HG02610 (cell line): ENCODE results near the gene RFX1.
"Not testable (repeated sequence)": the region's sequence is repeated elsewhere in the genome, so short reads cannot be mapped to it uniquely, and the experiment has no call there.

Experiments
- ATAC-seq: cut with Tn5 transposase; IDR thresholded peaks from one replicate; pipeline ENCODE4 v1.9.1; 2021; ENCODE audit warnings: mild to moderate bottlenecking, moderate library complexity; ENCODE audit not compliant: unreplicated experiment

The RFX1 gene

DNA sequence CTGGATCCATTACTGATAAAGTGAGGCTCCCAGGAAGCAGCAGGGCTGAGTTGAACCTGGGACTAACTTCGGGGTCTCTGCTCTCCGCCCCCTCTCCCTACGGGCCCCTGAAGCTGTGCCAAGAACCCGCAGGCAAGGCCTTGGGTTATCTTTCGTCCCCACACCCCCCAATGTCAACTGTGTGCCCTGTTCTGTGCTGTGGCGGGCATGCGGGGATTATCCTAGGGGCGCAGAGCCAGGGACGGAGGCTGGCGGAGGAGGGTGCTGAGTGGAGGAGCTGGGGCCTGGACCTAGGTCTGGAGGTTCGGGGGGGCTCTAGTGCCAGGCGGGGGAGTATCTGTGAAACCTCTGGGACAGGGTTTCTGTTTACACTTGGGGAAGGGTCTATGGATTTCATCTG lies 26.4 kb downstream of the RFX1 start:
- ATAC-seq: no peak

GRCh38 chr19:13979244-13979615 lies 26.9 kb downstream of the RFX1 start:
- no peak for ATAC-seq

- no peak for ATAC-seq
These were observed 27.5 kb downstream of the RFX1 start for GRCh38 chr19:13978351-13979243.

GRCh38 chr19:13977803-13978202 lies 28.3 kb downstream of the RFX1 start:
- no peak for ATAC-seq

DNA sequence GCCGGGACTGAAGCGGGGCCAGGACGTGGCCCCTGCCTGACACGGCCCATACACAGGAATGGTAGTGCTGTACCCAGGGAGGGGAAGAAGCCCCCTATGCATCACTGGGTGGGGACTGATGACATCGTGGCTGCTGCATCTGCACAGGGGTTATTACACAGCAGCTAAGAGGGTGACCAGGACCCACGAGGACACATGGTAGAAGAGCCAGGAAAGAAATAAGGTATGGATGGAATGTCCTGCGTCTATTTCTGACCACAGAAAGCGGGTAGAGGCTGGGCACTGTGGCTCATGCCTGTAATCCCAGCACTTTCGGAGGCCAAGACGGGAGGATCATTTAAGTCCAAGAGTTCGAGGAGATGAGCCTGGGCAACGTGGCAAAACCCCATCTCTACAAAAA lies 29.7 kb downstream of the RFX1 start:
- no peak for ATAC-seq

GRCh38 chr19:13975870-13976269 lies 30.2 kb downstream of the RFX1 start:
- no peak for ATAC-seq

DNA sequence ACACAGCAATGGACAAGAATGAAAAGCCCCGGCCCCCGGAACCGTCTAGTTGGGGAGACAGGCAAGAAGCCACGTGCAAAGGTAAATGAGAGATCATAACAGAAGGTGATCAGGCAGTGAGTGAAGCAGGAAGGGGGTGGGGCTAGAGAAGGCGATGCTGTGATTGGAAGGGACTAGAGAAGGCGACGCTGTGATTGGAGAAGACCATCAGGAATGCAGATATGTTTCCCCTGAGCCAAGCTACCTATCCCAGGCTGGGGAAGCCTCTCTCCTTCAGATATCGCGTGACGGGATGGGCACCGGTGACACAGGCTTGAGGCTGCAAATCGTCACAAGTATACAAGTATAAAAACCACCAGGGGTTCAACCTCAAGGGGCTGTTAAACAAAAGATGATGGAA lies 32.0 kb downstream of the RFX1 start:
- no peak for ATAC-seq

DNA sequence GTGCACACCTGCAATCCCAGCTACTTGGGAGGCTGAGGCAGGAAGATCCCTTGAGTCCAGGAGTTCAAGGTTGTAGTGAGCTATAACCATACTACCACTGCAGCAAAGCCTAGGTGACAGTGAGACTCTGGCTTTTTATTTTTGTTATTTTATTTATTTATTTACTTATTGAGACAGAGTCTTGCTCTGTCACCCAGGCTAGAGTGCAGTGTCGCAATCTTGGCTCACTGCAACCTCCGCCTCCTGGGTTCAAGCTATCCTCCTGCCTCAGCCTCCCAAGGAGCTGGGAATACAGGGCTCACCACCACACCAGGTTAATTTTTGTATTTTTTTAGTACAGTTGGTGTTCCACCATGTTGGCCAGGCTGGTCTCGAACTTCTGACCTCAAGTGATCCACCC lies 32.6 kb downstream of the RFX1 start:
- not testable (repeated sequence) for ATAC-seq

GRCh38 chr19:13972368-13973155 lies 33.6 kb downstream of the RFX1 start:
- ATAC-seq: no peak

- not testable (repeated sequence) for ATAC-seq
These were observed 34.3 kb downstream of the RFX1 start for GRCh38 chr19:13971868-13972267.

- no peak for ATAC-seq
These were observed 36.2 kb downstream of the RFX1 start for GRCh38 chr19:13969897-13970296.

DNA sequence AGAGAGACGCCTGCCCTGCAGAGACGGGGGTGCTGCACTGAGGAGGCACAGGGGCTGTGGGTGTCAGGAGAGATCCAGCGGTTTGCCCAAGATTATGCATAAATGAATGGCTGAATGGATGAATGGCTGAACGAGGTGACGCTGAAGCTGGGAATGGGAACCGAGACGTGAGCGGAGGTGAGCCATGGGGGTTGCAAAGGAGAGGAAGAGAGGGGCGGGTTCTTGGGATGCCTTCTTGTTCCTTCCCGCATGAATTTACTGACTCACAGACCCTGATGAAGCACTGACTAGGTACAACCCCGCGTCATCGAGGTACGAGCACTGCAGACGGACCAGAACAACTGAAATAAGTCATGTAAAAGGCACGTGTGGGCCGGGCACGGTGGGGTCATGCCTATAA lies 37.1 kb downstream of the RFX1 start:
- ATAC-seq: no peak

DNA sequence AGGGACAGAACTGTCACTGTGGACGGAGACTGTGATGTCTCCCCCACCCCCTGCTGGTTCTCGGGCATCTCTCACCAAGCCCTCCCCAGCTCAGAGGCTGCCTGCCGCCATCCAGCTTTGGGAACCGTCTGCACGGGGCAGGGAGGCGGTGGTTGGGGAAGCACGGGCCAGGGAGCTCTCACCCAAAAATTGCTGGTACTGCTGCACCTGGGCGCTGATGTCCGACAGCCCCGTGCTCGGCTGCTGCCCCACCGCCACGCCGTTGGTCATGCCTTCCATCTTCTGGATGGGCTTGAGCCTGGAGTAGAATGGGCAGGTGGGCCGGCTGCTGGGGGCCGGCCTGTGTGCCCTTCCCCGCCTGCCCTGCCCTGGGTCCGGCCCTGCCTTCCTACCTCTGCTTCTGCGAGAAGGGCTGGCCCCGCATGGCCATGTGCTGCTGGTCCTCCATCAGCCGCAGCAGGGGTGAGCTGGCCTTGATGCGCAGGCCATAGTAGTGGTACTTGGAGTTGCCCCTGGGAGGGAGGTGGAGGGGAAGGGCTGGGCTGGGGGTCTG lies 37.7 kb downstream of the RFX1 start:
- no peak for ATAC-seq

- ATAC-seq: not testable (repeated sequence)
These were observed 38.9 kb downstream of the RFX1 start for GRCh38 chr19:13967206-13967605.

GRCh38 chr19:13966684-13967128 lies 39.4 kb downstream of the RFX1 start:
- ATAC-seq: no peak

GRCh38 chr19:13965926-13966683 lies 40.0 kb downstream of the RFX1 start:
- no peak for ATAC-seq

DNA sequence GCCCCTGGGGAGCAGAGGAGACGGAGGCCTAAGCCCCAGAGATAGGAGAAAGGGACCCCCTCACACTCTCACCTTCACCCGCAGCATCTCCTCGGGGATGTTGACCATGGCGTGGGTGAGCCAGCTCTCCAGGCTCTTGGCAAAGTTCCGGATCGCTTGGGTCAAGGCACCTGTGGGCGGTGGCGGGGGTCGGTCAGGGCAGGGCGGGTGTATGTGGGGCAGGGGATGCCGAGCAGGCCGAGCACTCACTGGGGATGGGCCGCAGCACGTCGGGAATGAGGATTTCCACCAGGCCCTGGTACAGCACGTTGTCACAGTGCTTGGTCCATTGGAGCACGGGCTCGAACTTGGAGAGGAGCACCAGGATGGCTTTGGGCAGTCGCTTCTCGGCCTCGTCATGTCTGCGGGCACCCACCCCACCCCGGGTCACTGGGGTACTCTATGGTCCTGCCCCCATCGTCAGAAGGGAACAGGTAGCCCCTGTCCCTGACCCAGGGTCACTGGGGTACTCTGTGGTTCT lies 40.7 kb downstream of the RFX1 start:
- no peak for ATAC-seq

GRCh38 chr19:13964776-13965175 lies 41.3 kb downstream of the RFX1 start:
- no peak for ATAC-seq

- no peak for ATAC-seq
These were observed 42.5 kb downstream of the RFX1 start for GRCh38 chr19:13963603-13964105.
